A549 (cell line): ENCODE data around the gene ODAD3.

Experiments used
- MYC ChIP-seq: IDR thresholded peaks from 2 replicates; pipeline ENCODE4 v1.6.1; 2012; ENCODE audit warnings: mild to moderate bottlenecking, inconsistent platforms, low read length, improper control_type of control experiment, borderline replicate concordance
- POLR2A ChIP-seq: IDR thresholded peaks from 2 replicates; pipeline ENCODE4 v1.6.1; 2012; ENCODE audit warnings: mild to moderate bottlenecking, low read length
- REST ChIP-seq: fragments of 200-600 bp; sonication (generic); IDR thresholded peaks from 2 replicates; pipeline ENCODE4 v1.6.1; 2016; ENCODE audit warnings: antibody characterized with exemption, mild to moderate bottlenecking, moderate library complexity
- TF ChIP-seq, protein P1 (sequence below): fragments of >200 bp; sonication (Bioruptor Twin); formaldehyde crosslinking; IDR thresholded peaks from 3 replicates; pipeline ENCODE4 v1.5.1; 2016
- TF ChIP-seq, protein P2 (sequence below): fragments of 450-650 bp; IDR thresholded peaks from 2 replicates; pipeline ENCODE4 v1.6.1; 2014; ENCODE audit warnings: antibody characterized with exemption

GRCh38 chr19:11405846-11406643 is 28.9 kb downstream of the ODAD3 start:
- TF ChIP-seq, protein P1, sequence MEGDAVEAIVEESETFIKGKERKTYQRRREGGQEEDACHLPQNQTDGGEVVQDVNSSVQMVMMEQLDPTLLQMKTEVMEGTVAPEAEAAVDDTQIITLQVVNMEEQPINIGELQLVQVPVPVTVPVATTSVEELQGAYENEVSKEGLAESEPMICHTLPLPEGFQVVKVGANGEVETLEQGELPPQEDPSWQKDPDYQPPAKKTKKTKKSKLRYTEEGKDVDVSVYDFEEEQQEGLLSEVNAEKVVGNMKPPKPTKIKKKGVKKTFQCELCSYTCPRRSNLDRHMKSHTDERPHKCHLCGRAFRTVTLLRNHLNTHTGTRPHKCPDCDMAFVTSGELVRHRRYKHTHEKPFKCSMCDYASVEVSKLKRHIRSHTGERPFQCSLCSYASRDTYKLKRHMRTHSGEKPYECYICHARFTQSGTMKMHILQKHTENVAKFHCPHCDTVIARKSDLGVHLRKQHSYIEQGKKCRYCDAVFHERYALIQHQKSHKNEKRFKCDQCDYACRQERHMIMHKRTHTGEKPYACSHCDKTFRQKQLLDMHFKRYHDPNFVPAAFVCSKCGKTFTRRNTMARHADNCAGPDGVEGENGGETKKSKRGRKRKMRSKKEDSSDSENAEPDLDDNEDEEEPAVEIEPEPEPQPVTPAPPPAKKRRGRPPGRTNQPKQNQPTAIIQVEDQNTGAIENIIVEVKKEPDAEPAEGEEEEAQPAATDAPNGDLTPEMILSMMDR = no peak
- TF ChIP-seq REST = no peak
- TF ChIP-seq, protein P2, sequence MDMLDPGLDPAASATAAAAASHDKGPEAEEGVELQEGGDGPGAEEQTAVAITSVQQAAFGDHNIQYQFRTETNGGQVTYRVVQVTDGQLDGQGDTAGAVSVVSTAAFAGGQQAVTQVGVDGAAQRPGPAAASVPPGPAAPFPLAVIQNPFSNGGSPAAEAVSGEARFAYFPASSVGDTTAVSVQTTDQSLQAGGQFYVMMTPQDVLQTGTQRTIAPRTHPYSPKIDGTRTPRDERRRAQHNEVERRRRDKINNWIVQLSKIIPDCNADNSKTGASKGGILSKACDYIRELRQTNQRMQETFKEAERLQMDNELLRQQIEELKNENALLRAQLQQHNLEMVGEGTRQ = no peak
- TF ChIP-seq MYC = no peak
- TF ChIP-seq POLR2A = no peak
